PFSK-1 (cell line): Measurements from ENCODE around the gene NCK2.

ENCODE experiments used
- FOXP2 ChIP-seq: optimal IDR thresholded peaks from 2 replicates; pipeline ENCODE3; 2011; ENCODE audit warnings: borderline replicate concordance, control low read depth, inconsistent platforms; ENCODE audit not compliant: insufficient read depth; ENCODE audit errors: extremely low read length, extremely low read depth
- POLR2AphosphoS5 ChIP-seq: IDR thresholded peaks from 2 replicates; pipeline ENCODE4 v1.6.1; 2012; ENCODE audit warnings: low read depth, mild to moderate bottlenecking, control low read depth, low read length, moderate library complexity
- REST ChIP-seq, 2 experiments: IDR thresholded peaks; 2 replicates each; pipeline versions ENCODE4 v1.6.1 to v1.8.0; 2011 to 2012; ENCODE audit warnings: low read depth in 2 of 2, low read length in 2 of 2, control low read depth in 1 of 2, inconsistent platforms in 1 of 2, mild to moderate bottlenecking in 1 of 2, moderate library complexity in 1 of 2; ENCODE audit not compliant: insufficient read depth in 1 of 2
- SIN3A ChIP-seq: IDR thresholded peaks from 2 replicates; pipeline ENCODE4 v1.6.1; 2012; ENCODE audit warnings: mild to moderate bottlenecking, low read length, moderate library complexity, borderline replicate concordance; ENCODE audit not compliant: insufficient read depth
- TAF1 ChIP-seq: IDR thresholded peaks from 2 replicates; pipeline ENCODE4 v1.6.1; 2012; ENCODE audit warnings: low read length, control low read depth, borderline replicate concordance; ENCODE audit not compliant: insufficient read depth

NCK2 gene

GRCh38 chr2:105739426-105739825, 5.3 kb upstream of the NCK2 start:
- no peak for TF ChIP-seq TAF1
- no peak for TF ChIP-seq POLR2AphosphoS5
- no peak for TF ChIP-seq SIN3A
- TF ChIP-seq FOXP2, result no peak
- TF ChIP-seq REST (IDR thresholded peaks at IDR 0.05; ENCODE audit: insufficient read depth in 1 of 2, low read depth in 2 of 2, low read length in 2 of 2), result no peak

- TF ChIP-seq REST (IDR thresholded peaks at IDR 0.05; ENCODE audit: insufficient read depth in 1 of 2, low read depth in 2 of 2, low read length in 2 of 2), result no peak
- no peak for TF ChIP-seq SIN3A
- TF ChIP-seq TAF1, result no peak
- TF ChIP-seq FOXP2, result no peak
- no peak for TF ChIP-seq POLR2AphosphoS5
These were observed 4.7 kb upstream of the NCK2 start for GRCh38 chr2:105739944-105740530.

GRCh38 chr2:105741174-105741573, 3.5 kb upstream of the NCK2 start:
- TF ChIP-seq SIN3A, result no peak
- no peak for TF ChIP-seq FOXP2
- no peak for TF ChIP-seq REST (IDR thresholded peaks at IDR 0.05; ENCODE audit: insufficient read depth in 1 of 2, low read depth in 2 of 2, low read length in 2 of 2)
- TF ChIP-seq TAF1, result no peak
- TF ChIP-seq POLR2AphosphoS5, result no peak

GRCh38 chr2:105741617-105742016, 3.1 kb upstream of the NCK2 start:
- no peak for TF ChIP-seq POLR2AphosphoS5
- no peak for TF ChIP-seq TAF1
- no peak for TF ChIP-seq SIN3A
- TF ChIP-seq REST (IDR thresholded peaks at IDR 0.05; ENCODE audit: insufficient read depth in 1 of 2, low read depth in 2 of 2, low read length in 2 of 2), result no peak
- TF ChIP-seq FOXP2, result no peak

GRCh38 chr2:105744091-105744908, 412 bp upstream of the NCK2 start:
- TF ChIP-seq TAF1 (no peak), FOXP2 (peak; percentile 15)
